ENCODE results near the gene RNASE3.

- TF ChIP-seq EZH2 (IDR thresholded peaks at IDR 0.05; ENCODE audit: low read length, unreplicated experiment) = no peak
- TF ChIP-seq CTCF (conservative IDR thresholded peaks at IDR 0.05; ENCODE audit: low read depth, low read length) = peak; percentile 73
Measured at GRCh38 chr14:20866963-20867362, 24.2 kb upstream of the RNASE3 start.

All from PC-3 (cell line).